ENCODE results near the gene COX5A.

- TF ChIP-seq CTCF (IDR thresholded peaks at IDR 0.05) (no peak), POLR2A (IDR thresholded peaks at IDR 0.05) (no peak)
These were observed 642 bp downstream of the COX5A start for GRCh38 chr15:74937272-74937589.
